Measurements from ENCODE around the gene MYOZ3. TPM values are rescaled to one million over a fixed set of nuclear protein-coding genes. Genes with fewer than 3 reads are reported as not detected.

MYOZ3 gene
- 0.30 and 0.32 TPM in 2 replicates for total RNA-seq

GRCh38 chr5:150661086-150661485 lies at the start of gene MYOZ3:
Gene MYOZ3, plus strand, starts transcription at chr5:150661251. Its CDS starts 1,691 bp downstream, at chr5:150662942.

GRCh38 chr5:150640311-150641005 lies 20.6 kb upstream of the MYOZ3 start, which contains the start of gene SYNPO:
Gene SYNPO, plus strand, starts transcription at chr5:150640660. Its CDS starts 7,616 bp downstream, at chr5:150648276.

GRCh38 chr5:150700594-150701377 lies 39.7 kb downstream of the MYOZ3 start, which contains the start of gene RBM22:
Gene RBM22, minus strand, starts transcription at chr5:150701062. Its CDS starts 77 bp downstream, at chr5:150700985.

Other genes starting within 250 kb of the MYOZ3 start
- gene CD74, start 248.3 kb upstream of the MYOZ3 start, total RNA-seq = 0.89 and 1.1 TPM in 2 replicates
- 1,420 and 3,753 TPM in 2 replicates for gene RPS14, start 211.5 kb upstream of the MYOZ3 start, total RNA-seq
- 79.0 and 119 TPM in 2 replicates for gene NDST1, start 153.1 kb upstream of the MYOZ3 start, total RNA-seq
- 15.4 and 19.0 TPM in 2 replicates for gene SYNPO, start 20.6 kb upstream of the MYOZ3 start, total RNA-seq
- gene RBM22, start 39.8 kb downstream of the MYOZ3 start, total RNA-seq = 23.2 and 29.2 TPM in 2 replicates
- gene DCTN4, start 97.8 kb downstream of the MYOZ3 start, total RNA-seq = 75.1 and 89.3 TPM in 2 replicates
- 143 and 233 TPM in 2 replicates for gene SMIM3, start 117.5 kb downstream of the MYOZ3 start, total RNA-seq
- gene IRGM, start 185.3 kb downstream of the MYOZ3 start, total RNA-seq = not detected in 2 replicates
- 5.0 and 7.4 TPM in 2 replicates for gene ZNF300, start 243.7 kb downstream of the MYOZ3 start, total RNA-seq

Data from smooth muscle cell of the umbilical artery (primary cell).